HG02970 (cell line): Measurements from ENCODE around the gene KIAA1217.

Source experiments
- ATAC-seq: cut with Tn5 transposase; IDR thresholded peaks from one replicate; pipeline ENCODE4 v1.9.1; 2021; ENCODE audit warnings: mild to moderate bottlenecking, moderate library complexity, moderate number of reproducible peaks; ENCODE audit not compliant: unreplicated experiment, low FRiP score

The KIAA1217 gene

DNA sequence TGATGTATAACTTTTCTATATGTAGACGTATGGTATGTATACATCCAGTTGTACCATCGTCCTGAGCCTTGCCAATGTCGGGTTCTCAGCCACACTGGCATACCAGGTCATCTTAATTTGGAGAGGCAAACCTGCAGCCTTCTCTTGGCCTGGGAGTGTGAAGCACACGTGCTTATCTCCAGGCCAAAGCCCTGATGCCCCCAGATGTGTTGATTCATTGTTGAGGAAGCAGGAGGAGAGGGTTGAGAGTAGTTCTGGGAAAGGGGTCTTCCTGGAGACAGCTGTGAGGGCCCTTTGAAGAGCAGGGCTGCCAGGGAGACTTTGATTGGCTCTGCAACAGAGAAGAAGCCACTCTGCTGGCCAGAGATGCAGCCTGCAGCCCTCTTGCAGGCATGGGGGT is 359.1 kb downstream of the KIAA1217 start:
- no peak for ATAC-seq

DNA sequence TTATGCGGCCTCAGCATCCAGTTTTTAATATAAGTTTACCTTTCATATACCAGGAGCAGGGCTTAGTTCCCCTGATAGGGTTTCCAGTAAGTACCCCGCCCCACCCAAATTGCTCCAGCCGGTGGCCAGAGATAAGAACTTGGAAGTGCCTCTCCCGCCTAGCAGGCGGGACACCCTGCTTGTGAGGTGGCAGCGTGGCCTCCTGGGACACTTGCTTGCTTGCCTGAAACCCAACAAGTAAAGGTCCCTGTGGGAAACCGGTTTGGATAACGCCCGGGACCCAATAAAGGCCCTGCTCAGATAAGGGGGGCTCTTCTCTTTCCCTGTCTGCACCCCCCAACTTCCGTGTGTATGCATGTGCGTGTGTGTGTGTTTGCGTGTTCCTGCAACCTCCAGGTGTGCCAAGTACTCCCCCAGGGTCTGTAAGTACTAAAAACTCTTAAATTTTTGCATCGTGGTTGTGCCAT is 360.4 kb downstream of the KIAA1217 start:
- ATAC-seq: no peak

DNA sequence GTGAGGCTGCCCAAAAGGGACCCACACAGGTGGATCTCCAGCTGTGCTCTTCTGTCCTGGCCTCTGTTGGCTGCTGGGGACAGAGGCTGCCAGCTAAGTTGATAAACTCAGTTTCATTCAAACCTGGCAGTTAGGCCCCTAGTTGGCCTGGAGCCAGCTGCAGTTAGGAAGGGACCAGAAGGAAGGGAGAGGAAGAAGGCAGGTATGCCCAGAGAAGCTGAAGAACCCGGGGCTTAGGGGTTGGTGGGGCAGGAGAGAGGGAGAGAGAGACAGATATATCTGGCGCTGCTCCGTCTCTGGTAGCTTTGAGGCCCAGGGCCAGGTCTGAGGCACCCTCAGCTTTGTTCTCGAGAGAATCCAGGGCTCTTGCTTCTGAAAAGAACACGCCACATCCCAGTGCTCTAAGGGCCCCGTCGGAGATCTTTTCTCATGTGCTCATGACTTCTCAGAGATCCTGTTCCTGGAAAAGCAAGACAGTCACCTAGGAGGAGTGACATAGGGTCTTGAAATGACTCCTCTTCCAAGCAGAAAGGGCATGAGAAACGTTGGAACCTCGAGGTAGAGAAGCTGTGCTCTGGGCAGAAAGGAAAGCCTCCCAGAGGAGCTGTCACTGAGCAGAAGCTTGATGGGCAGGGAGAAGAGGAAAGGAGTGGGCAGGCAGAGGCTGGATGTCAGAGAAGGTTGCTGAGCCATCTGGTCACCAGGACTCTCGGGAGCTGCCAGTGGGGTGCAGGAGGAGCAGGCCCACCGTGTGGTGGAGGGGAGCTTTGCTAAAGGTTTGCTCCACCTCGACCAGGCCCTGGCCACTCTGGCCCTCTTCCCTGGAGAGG is 361.1 kb downstream of the KIAA1217 start:
- no peak for ATAC-seq

GRCh38 chr10:24570658-24571426 is 361.9 kb downstream of the KIAA1217 start:
- no peak for ATAC-seq

- no peak for ATAC-seq
Measured at GRCh38 chr10:24571870-24572450, 363.0 kb downstream of the KIAA1217 start.

DNA sequence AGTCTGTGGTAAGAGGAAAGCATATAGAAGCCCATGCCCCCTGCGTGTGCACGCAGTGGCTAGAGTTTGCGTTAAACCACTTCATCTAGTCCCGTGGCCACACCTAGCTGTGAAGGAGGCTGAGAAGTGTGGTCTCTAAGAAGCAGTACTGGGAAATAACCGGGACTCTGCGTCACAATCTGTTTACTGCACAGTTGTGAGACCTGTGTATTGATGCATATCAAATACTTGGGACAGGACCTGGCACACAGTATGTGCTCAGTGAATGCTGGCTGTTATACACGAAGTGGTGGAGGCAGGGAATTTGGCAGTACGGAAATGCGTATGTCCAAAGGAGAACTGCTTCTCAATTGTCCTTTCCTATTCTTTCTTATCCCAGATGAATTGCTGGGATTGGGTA is 365.2 kb downstream of the KIAA1217 start:
- no peak for ATAC-seq

DNA sequence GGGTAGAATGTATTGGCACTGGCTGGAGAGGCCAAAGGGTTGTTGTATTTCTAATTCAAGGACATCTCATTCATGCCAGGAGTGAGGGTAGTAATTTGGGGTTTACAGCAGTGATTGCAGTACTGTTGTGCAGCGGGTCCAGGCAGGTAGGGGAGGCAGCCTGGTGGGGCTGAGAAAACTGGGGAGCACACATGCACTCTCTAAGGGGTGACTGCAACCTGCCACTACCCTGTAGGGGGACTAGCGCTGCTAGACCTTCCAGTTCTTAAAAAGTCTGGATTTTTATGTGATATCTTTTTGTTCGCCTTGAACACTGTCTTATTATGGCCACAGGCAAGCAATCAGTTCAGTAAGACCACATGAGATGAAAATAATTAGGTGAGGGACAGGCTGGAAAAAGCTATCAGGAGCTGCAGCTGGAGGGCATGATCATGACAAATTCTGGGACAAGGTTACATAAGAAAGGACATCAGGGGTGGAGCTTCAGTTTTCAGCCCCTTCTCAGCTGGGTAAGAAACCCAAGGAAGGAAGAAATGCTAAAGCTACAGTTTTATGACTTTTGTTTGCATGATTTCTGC is 365.7 kb downstream of the KIAA1217 start:
- no peak for ATAC-seq

DNA sequence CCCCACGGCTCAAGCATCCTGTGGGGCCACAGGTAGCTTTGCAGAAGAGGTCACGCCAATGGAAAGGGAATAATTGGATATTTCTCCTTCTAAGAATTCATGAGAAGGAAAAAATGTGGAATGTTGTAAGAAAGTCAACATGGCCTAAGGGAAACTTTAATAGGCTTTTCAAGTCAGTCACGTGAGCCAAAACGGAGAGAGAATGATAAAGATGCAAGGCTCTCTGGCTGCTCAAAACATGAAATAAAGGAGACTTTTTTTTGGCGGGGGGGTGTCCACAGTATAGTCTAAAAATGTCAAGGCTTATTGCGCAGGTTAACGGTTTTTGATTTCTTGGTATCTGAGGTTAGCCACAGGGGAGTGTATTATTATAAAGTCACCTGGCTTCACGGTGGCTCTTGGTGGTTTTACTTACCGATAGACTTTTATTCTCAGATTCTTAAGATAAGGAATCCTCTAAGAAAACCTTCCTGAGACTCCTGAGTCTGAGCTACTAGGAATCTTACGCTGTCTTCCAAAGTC is 366.6 kb downstream of the KIAA1217 start:
- no peak for ATAC-seq

DNA sequence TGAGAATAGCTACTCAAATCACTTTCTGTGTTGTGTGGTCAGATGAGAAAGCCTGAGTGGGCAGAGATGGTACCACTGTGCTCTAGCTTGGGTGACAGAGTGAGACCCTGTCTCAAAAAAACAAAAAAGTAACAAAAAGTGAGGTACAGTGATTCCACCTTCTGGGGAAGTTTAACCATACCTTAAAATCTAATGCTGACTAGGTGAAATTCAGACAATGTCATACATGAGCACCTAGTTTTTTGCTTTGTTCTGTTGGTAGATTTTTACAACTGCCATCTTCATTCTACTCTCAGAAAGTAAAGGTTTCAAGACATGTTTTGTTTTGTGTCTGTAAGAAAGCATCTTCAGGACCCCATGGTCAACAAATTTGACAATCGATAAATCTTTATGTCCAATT is 370.5 kb downstream of the KIAA1217 start:
- ATAC-seq: no peak

GRCh38 chr10:24579906-24580305 is 371.0 kb downstream of the KIAA1217 start:
- ATAC-seq: no peak

GRCh38 chr10:24589265-24589664 is 380.3 kb downstream of the KIAA1217 start:
- ATAC-seq: no peak

DNA sequence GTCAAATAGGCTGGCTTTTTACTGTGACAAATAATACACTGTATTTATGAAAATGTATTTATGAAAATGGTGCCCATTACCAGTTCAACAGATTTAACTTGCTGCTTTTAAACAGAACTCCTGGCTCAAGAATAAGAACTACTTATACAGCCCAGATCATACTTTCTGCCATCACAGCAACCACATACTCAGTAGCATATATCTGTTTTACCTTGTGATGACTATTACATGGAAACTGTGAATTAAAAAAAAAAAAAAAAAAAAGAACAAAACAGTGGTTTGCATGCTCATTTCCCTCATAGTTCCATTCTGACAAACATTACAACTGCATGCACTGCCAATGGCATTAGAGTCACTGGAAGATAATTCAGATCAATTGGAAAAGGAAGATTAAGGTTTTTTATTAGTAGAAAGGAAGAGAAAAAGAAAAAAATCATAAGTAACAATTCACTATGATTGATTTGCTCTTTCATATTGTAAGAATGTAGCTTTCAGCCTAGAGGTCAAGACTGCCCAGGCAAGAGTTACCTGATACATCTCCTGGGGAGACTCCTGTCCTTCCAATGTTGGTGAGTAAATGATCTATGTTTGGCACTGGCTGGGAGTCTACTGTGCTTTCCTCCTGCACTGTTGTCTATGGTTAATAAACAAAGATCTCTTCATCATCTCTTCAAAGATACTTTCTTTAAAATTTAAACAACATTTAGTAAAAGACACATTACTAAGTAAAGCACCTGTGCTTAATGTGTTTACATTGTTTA is 381.9 kb downstream of the KIAA1217 start:
- no peak for ATAC-seq

DNA sequence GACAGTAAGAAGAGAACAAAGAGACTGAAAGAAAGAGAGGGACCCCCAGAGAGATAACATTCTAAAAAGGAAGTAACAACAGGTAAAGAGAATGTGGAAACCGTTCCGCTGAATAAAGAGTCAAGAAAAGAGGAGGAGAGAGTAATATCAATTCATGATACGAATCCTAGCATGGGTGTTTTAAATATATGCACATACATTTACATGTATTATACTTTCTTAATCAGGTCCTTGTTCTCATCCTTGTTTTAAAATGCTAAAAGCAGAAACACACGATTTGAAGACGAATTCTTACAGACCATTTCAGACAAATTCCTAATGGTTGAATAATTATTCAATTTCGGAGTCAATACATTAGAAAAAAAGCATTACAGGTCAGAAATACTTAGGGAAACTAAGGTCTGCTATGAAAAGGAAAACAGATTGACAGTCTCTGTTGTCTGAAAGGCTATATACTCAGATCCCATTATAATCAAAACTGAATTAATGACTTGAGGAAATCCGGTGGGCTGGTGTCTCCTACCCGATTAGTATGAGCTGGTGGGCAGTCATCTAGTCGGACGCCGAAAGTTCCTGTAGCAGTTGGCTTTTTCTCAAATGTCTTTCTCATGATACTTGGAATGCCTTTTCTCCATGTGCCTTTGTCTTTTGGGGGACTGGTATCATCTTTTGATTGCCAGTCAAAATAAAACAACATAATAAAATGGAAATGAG is 387.4 kb downstream of the KIAA1217 start:
- ATAC-seq: no peak

- no peak for ATAC-seq
Measured at GRCh38 chr10:24597426-24597825, 388.5 kb downstream of the KIAA1217 start.
